ENCODE data around the gene ABHD16A.

DNA sequence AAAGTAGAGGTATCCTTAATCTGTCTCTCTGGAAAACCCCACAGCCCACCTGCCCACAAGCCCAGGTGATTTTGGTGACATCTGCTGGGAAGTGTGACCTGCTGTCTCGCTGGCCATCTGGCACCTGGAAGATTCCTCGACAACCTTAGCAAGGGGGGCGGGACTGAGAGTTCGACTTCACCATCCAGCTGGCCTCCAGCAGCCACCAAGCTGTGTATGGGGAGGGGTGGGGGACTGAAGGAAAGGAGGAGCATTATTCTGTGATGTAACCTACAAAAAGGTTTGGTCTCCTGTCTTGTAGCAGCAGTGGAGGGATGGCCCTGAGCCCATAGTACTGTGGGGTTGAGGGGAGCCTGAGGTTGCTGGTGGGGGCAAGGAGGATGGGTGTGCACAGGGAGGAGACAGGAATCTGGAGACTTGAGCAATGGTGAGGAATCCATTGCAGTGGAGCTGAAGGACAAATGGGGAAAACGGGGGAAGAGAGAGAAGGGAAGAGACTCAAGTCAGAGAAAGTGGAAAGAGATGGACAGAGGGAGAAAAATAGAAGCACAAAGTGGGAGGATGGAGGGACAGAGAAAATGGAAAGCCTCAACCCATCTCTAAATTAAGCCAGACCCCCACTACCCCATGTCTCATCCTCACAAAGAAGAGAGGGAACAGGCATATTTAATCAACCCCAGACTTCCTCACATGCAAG lies 7.5 kb upstream of the ABHD16A start:
- TF ChIP-seq, protein P1, sequence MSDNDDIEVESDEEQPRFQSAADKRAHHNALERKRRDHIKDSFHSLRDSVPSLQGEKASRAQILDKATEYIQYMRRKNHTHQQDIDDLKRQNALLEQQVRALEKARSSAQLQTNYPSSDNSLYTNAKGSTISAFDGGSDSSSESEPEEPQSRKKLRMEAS (IDR thresholded peaks at IDR 0.05; ENCODE audit: low read depth, low read length): no peak
- TF ChIP-seq, protein P2, sequence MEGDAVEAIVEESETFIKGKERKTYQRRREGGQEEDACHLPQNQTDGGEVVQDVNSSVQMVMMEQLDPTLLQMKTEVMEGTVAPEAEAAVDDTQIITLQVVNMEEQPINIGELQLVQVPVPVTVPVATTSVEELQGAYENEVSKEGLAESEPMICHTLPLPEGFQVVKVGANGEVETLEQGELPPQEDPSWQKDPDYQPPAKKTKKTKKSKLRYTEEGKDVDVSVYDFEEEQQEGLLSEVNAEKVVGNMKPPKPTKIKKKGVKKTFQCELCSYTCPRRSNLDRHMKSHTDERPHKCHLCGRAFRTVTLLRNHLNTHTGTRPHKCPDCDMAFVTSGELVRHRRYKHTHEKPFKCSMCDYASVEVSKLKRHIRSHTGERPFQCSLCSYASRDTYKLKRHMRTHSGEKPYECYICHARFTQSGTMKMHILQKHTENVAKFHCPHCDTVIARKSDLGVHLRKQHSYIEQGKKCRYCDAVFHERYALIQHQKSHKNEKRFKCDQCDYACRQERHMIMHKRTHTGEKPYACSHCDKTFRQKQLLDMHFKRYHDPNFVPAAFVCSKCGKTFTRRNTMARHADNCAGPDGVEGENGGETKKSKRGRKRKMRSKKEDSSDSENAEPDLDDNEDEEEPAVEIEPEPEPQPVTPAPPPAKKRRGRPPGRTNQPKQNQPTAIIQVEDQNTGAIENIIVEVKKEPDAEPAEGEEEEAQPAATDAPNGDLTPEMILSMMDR (IDR thresholded peaks at IDR 0.05; ENCODE audit: low read depth, low read length): no peak
- TF ChIP-seq POLR2A (IDR thresholded peaks at IDR 0.05; ENCODE audit: extremely low read depth, insufficient read length) (no peak), MYC (IDR thresholded peaks at IDR 0.05; ENCODE audit: low read depth, low read length) (no peak)
